ENCODE measurements around the gene AMOT. TPM values are rescaled to one million over a fixed set of nuclear protein-coding genes. Genes with fewer than 3 reads are reported as not detected.

Gene AMOT
- total RNA-seq, 3 donors from 2014 or later (not counting 1 experiment from before 2014, with no cell fraction given): 7.1 to 15.8 (median 9.3) TPM

DNA sequence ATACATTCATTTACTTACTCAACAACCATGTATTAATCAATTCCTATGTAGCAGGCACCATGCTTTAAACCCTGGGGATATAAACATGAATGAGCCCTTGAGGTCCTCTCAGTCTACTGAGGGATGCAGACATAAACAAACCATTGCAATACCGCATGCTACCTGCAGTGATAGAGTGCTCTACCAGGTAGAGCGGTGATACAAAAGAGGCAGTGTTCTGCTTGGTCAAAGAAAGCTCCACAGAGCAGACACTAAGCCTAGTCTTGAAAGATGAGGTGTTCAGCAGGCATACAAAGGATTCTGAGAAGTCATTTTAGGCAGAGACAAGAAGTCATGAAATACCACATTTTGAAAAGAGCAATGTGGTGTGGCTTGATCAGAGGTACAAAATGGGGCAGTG lies 26.9 kb upstream of the AMOT start:
- WGBS (ENCODE audit: insufficient coverage): 38% methylated on average over 2 of the region's 2 CpGs
- Histone ChIP-seq H3K27me3 (ENCODE audit: control insufficient read depth, insufficient read depth, low read length) (no peaks in the 10 kb centered on the region), H3K4me1 (ENCODE audit: control insufficient read depth, insufficient read depth, low read length) (no peaks in the 10 kb centered on the region), H3K27ac (ENCODE audit: low read length) (no peak overlapping the region), H3K4me3 (ENCODE audit: low read length) (no peak overlapping the region), H3K36me3 (ENCODE audit: control insufficient read depth, insufficient read depth, low read length) (no peaks in the 10 kb centered on the region), H3K9me3 (ENCODE audit: control insufficient read depth, insufficient read depth, low read length) (no peaks in the 10 kb centered on the region)
- ATAC-seq (peak in 1 of 3 donors; percentile 52), DNase-seq (no peak)
- Mint-ChIP-seq H3K4me1 (no peaks in the 10 kb centered on the region), H3K27me3 (ENCODE audit: low read depth in 2 of 2) (no peaks in the 10 kb centered on the region), H3K4me3 (no peak overlapping the region), H3K27ac (no peak overlapping the region), H3K9me3 (no peaks in the 10 kb centered on the region), H3K36me3 (no peaks in the 10 kb centered on the region)
- no peak for TF ChIP-seq CTCF (IDR thresholded peaks at IDR 0.05)
- intact Hi-C loops (cut with micrococcal nuclease): no loop called here

DNA sequence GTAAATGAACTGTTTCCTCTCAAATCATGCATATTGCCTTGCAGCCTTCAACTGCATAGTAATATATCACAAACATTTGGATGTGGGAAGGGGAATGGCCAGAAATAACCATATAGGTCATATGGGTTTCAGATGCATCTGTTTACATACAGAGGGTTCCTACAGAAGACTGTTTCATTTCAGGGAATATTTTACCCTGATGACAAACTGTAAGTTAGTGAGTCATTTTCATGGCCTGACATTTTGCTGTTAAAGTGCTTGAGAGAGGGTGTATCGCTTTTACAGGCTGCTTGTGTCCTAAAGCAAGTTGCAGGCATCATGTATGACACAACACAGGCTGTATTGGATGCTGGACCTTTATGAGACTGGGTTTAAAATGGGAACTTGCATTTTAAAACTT lies 25.5 kb upstream of the AMOT start:
- H3K4me3 Mint-ChIP-seq: no peak overlapping the region
- no peaks in the 10 kb centered on the region for H3K36me3 Mint-ChIP-seq
- H3K4me1 Mint-ChIP-seq: no peaks in the 10 kb centered on the region
- no peaks in the 10 kb centered on the region for H3K27me3 ChIP-seq (ENCODE audit: control insufficient read depth, insufficient read depth, low read length)
- no peak for ATAC-seq
- no peak for DNase-seq
- intact Hi-C loops (cut with micrococcal nuclease): no loop called here
- TF ChIP-seq CTCF (IDR thresholded peaks at IDR 0.05): no peak
- 100% methylated on average over 1 of the region's 1 CpG for WGBS (ENCODE audit: insufficient coverage)
- H3K27me3 Mint-ChIP-seq (ENCODE audit: low read depth in 2 of 2): no peaks in the 10 kb centered on the region
- H3K36me3 ChIP-seq (ENCODE audit: control insufficient read depth, insufficient read depth, low read length): no peaks in the 10 kb centered on the region
- no peak overlapping the region for H3K27ac ChIP-seq (ENCODE audit: low read length)
- H3K9me3 ChIP-seq (ENCODE audit: control insufficient read depth, insufficient read depth, low read length): no peaks in the 10 kb centered on the region
- H3K9me3 Mint-ChIP-seq: no peaks in the 10 kb centered on the region
- no peak overlapping the region for H3K27ac Mint-ChIP-seq
- H3K4me1 ChIP-seq (ENCODE audit: control insufficient read depth, insufficient read depth, low read length): no peaks in the 10 kb centered on the region
- no peak overlapping the region for H3K4me3 ChIP-seq (ENCODE audit: low read length)

DNA sequence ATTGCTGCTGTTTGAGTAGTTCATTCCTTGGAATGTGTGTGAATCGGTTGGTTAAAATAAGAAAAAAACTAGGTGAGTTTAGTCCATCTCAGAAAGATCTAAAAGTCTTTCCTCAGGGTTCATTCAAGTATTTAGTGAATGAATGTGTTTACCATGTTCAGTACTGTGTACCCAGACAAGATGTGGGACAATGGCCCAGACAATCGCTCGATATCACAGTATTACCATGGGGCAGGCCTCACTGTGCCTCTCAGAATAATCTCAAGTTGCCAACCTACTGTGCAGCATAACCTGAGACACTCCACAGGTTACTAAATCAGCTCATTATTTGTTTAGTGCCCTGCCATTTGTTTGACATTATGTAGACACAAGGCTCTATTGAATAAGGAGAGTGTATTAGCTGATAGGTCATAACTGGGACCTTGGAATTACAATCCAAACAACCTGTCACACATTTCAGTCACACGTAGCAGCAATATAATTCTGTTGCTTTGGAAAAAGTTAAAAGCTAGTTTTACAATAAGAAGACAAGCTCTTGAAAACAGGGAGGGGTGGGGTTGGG lies 24.9 kb upstream of the AMOT start:
- H3K4me3 ChIP-seq (ENCODE audit: low read length): no peak overlapping the region
- Mint-ChIP-seq H3K27ac (no peak overlapping the region), H3K27me3 (ENCODE audit: low read depth in 2 of 2) (no peaks in the 10 kb centered on the region), H3K9me3 (no peaks in the 10 kb centered on the region), H3K4me3 (no peak overlapping the region), H3K4me1 (no peaks in the 10 kb centered on the region), H3K36me3 (no peaks in the 10 kb centered on the region)
- H3K4me1 ChIP-seq (ENCODE audit: control insufficient read depth, insufficient read depth, low read length): no peaks in the 10 kb centered on the region
- no peaks in the 10 kb centered on the region for H3K36me3 ChIP-seq (ENCODE audit: control insufficient read depth, insufficient read depth, low read length)
- H3K27me3 ChIP-seq (ENCODE audit: control insufficient read depth, insufficient read depth, low read length): no peaks in the 10 kb centered on the region
- no peak for TF ChIP-seq CTCF (IDR thresholded peaks at IDR 0.05)
- WGBS (ENCODE audit: insufficient coverage): 95% methylated on average over 4 of the region's 4 CpGs
- DNase-seq: no peak
- no peak for ATAC-seq
- H3K9me3 ChIP-seq (ENCODE audit: control insufficient read depth, insufficient read depth, low read length): no peaks in the 10 kb centered on the region
- no peak overlapping the region for H3K27ac ChIP-seq (ENCODE audit: low read length)
- intact Hi-C loops (cut with micrococcal nuclease): no loop called here

- Histone ChIP-seq H3K9me3 (ENCODE audit: control insufficient read depth, insufficient read depth, low read length) (no peaks in the 10 kb centered on the region), H3K4me1 (ENCODE audit: control insufficient read depth, insufficient read depth, low read length) (no peaks in the 10 kb centered on the region), H3K4me3 (ENCODE audit: low read length) (no peak overlapping the region), H3K27ac (ENCODE audit: low read length) (no peak overlapping the region), H3K27me3 (ENCODE audit: control insufficient read depth, insufficient read depth, low read length) (no peaks in the 10 kb centered on the region), H3K36me3 (ENCODE audit: control insufficient read depth, insufficient read depth, low read length) (no peaks in the 10 kb centered on the region)
- Mint-ChIP-seq H3K9me3 (no peaks in the 10 kb centered on the region), H3K4me3 (no peak overlapping the region), H3K27me3 (ENCODE audit: low read depth in 2 of 2) (no peaks in the 10 kb centered on the region), H3K36me3 (no peaks in the 10 kb centered on the region), H3K27ac (no peak overlapping the region), H3K4me1 (no peaks in the 10 kb centered on the region)
- no peak for DNase-seq
- intact Hi-C loops (cut with micrococcal nuclease): no loop called here
- WGBS (ENCODE audit: insufficient coverage): 83% methylated on average over 2 of the region's 2 CpGs
- TF ChIP-seq CTCF (IDR thresholded peaks at IDR 0.05): no peak
- ATAC-seq: no peak
These were observed 23.2 kb upstream of the AMOT start for GRCh38 chrX:112863850-112864249.
